Measurements from ENCODE around the gene INPP5B. TPM values are rescaled to one million over a fixed set of nuclear protein-coding genes. Genes with fewer than 3 reads are reported as not detected.
"Not testable (repeated sequence)": the region's sequence is repeated elsewhere in the genome, so short reads cannot be mapped to it uniquely, and the experiment has no call there.

INPP5B gene
- total RNA-seq, 1 donor from 2014 or later, result 36.5 TPM

DNA sequence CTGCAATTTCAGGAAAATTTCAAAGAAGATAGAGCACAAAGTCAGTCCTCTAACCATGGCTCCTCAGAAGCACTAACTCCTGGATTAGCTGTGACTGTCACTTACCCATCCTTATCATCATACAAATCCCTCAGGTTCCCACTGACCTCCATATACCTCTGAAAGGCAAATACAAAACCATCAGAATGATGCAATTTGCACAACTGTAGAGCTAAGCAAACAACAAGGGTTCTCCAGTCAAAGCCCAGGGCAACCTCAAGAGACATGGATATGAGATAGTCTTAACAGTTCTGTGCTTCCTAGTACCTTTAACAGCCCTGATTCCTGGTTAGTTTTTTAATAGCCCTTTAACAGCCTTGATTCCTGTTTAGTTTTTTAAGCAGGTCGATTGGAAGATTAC lies 40.8 kb upstream of the INPP5B start:
- TF ChIP-seq, protein P1, sequence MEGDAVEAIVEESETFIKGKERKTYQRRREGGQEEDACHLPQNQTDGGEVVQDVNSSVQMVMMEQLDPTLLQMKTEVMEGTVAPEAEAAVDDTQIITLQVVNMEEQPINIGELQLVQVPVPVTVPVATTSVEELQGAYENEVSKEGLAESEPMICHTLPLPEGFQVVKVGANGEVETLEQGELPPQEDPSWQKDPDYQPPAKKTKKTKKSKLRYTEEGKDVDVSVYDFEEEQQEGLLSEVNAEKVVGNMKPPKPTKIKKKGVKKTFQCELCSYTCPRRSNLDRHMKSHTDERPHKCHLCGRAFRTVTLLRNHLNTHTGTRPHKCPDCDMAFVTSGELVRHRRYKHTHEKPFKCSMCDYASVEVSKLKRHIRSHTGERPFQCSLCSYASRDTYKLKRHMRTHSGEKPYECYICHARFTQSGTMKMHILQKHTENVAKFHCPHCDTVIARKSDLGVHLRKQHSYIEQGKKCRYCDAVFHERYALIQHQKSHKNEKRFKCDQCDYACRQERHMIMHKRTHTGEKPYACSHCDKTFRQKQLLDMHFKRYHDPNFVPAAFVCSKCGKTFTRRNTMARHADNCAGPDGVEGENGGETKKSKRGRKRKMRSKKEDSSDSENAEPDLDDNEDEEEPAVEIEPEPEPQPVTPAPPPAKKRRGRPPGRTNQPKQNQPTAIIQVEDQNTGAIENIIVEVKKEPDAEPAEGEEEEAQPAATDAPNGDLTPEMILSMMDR (IDR thresholded peaks at IDR 0.05), result no peak
- no peak for DNase-seq (ENCODE audit: extremely low spot score, unreplicated experiment)
- Mint-ChIP-seq H3K9me3 (ENCODE audit: unreplicated experiment) (no peaks in the 10 kb centered on the region), H3K4me1 (ENCODE audit: unreplicated experiment) (peaks cover 17% of the 10 kb centered on the region), H3K4me3 (ENCODE audit: unreplicated experiment) (peak overlapping the region; percentile 18), H3K27ac (ENCODE audit: unreplicated experiment) (no peak overlapping the region), H3K27me3 (ENCODE audit: unreplicated experiment) (no peaks in the 10 kb centered on the region), H3K36me3 (ENCODE audit: unreplicated experiment) (peaks cover 18% of the 10 kb centered on the region)

DNA sequence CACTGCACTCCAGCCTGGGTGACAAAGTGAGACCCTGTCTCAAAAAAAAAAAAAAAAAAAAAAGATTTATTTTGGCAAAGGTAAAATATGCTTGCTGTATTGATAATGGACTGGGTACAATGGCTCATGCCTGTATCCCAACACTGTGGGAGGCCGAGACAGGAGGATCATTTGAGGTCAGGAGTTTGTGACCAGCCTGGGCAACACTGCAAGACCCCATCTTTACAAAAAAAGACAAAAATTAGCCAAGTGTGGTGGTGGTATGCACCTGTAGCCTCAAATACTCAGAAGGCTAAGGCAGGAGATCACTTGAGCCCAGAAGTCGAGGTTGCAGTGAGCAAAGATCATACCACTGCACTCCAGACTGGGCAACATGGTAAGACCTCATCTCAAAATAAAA lies 36.7 kb upstream of the INPP5B start:
- Mint-ChIP-seq H3K4me3 (ENCODE audit: unreplicated experiment) (no peak overlapping the region), H3K4me1 (ENCODE audit: unreplicated experiment) (peaks cover 3% of the 10 kb centered on the region), H3K27ac (ENCODE audit: unreplicated experiment) (no peak overlapping the region), H3K36me3 (ENCODE audit: unreplicated experiment) (peaks cover 48% of the 10 kb centered on the region), H3K9me3 (ENCODE audit: unreplicated experiment) (no peaks in the 10 kb centered on the region), H3K27me3 (ENCODE audit: unreplicated experiment) (no peaks in the 10 kb centered on the region)
- DNase-seq (ENCODE audit: extremely low spot score, unreplicated experiment), result no peak
- TF ChIP-seq, protein P1 (IDR thresholded peaks at IDR 0.05), result no peak

- no peak overlapping the region for H3K27ac Mint-ChIP-seq (ENCODE audit: unreplicated experiment)
- peaks cover 55% of the 10 kb centered on the region for H3K36me3 Mint-ChIP-seq (ENCODE audit: unreplicated experiment)
- H3K9me3 Mint-ChIP-seq (ENCODE audit: unreplicated experiment), result no peaks in the 10 kb centered on the region
- no peaks in the 10 kb centered on the region for H3K27me3 Mint-ChIP-seq (ENCODE audit: unreplicated experiment)
- TF ChIP-seq, protein P1 (IDR thresholded peaks at IDR 0.05), result no peak
- no peak overlapping the region for H3K4me3 Mint-ChIP-seq (ENCODE audit: unreplicated experiment)
- no peak for DNase-seq (ENCODE audit: extremely low spot score, unreplicated experiment)
- H3K4me1 Mint-ChIP-seq (ENCODE audit: unreplicated experiment), result no peaks in the 10 kb centered on the region
Measured at GRCh38 chr1:37978541-37978940, 31.7 kb upstream of the INPP5B start.

GRCh38 chr1:37975083-37975482 lies 28.2 kb upstream of the INPP5B start:
- Mint-ChIP-seq H3K36me3 (ENCODE audit: unreplicated experiment) (peaks cover 68% of the 10 kb centered on the region), H3K27ac (ENCODE audit: unreplicated experiment) (peak overlapping the region; percentile 24)
- H3K27me3 Mint-ChIP-seq (ENCODE audit: unreplicated experiment); H3K4me1 Mint-ChIP-seq (ENCODE audit: unreplicated experiment); H3K4me3 Mint-ChIP-seq (ENCODE audit: unreplicated experiment); H3K9me3 Mint-ChIP-seq (ENCODE audit: unreplicated experiment); DNase-seq (ENCODE audit: extremely low spot score, unreplicated experiment): not testable (repeated sequence)
- TF ChIP-seq, protein P1 (IDR thresholded peaks at IDR 0.05), result peak; percentile 71

- TF ChIP-seq, protein P1 (IDR thresholded peaks at IDR 0.05), result no peak
- Mint-ChIP-seq H3K4me3 (ENCODE audit: unreplicated experiment) (no peak overlapping the region), H3K27me3 (ENCODE audit: unreplicated experiment) (no peaks in the 10 kb centered on the region), H3K36me3 (ENCODE audit: unreplicated experiment) (peaks cover 67% of the 10 kb centered on the region), H3K27ac (ENCODE audit: unreplicated experiment) (peak overlapping the region; percentile 24), H3K9me3 (ENCODE audit: unreplicated experiment) (no peaks in the 10 kb centered on the region), H3K4me1 (ENCODE audit: unreplicated experiment) (no peaks in the 10 kb centered on the region)
- no peak for DNase-seq (ENCODE audit: extremely low spot score, unreplicated experiment)
Measured at GRCh38 chr1:37974567-37974966, 27.7 kb upstream of the INPP5B start.

DNA sequence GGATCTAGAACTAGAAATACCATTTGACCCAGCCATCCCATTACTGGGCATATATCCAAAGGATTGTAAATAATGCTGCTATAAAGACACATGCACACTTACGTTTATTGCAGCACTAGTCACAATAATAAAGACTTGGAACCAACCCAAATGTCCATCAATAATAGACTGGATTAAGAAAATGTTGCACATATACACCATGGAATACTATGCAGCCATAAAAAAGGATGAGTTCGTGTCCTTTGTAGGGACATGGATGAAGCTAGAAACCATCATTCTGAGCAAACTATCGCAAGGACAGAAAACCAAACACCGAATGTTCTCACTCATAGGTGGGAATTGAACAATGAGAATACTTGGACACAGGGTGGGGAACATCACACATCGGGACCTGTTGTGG lies 26.8 kb upstream of the INPP5B start:
- not testable (repeated sequence) for H3K27ac Mint-ChIP-seq (ENCODE audit: unreplicated experiment)

More for the DNA sequence above, 26.8 kb upstream of the INPP5B start:
- not testable (repeated sequence) for H3K9me3 Mint-ChIP-seq (ENCODE audit: unreplicated experiment); H3K27me3 Mint-ChIP-seq (ENCODE audit: unreplicated experiment); H3K4me3 Mint-ChIP-seq (ENCODE audit: unreplicated experiment); H3K4me1 Mint-ChIP-seq (ENCODE audit: unreplicated experiment); DNase-seq (ENCODE audit: extremely low spot score, unreplicated experiment)
- H3K36me3 Mint-ChIP-seq (ENCODE audit: unreplicated experiment), result peaks cover 66% of the 10 kb centered on the region

All from osteocyte (in vitro differentiated cells).